Endothelial cell of umbilical vein (primary cell): ENCODE results near the gene BORCS5. TPM values are rescaled to one million over a fixed set of nuclear protein-coding genes. Genes with fewer than 3 reads are reported as not detected.

Source experiments
- BruUV-seq: library from RNA; stranded (reverse); fragments of 400-500 nt; replicated peaks from 2 replicates; lab custom pipeline; 2021; lab: Mats Ljungman, UMichigan
- CTCF ChIA-PET: fragments of 300-600, 350-600 bp; sonication (Branson Sonifier 250); formaldehyde crosslinking; loops from one replicate; lab custom pipeline; 2021; ENCODE audit warnings: antibody characterized with exemption, inconsistent platforms; lab: Charles Lee
- POLR2A ChIA-PET: fragments of 300-600, 350-600 bp; sonication (Branson Sonifier 250); formaldehyde crosslinking; loops from one replicate; lab custom pipeline; 2021; ENCODE audit warnings: antibody characterized with exemption, inconsistent platforms; lab: Charles Lee
- DNase-seq: peaks from one replicate; pipeline ENCODE4 v3.0.0-alpha.2; 2011; ENCODE audit warnings: low read depth, low spot score
- FAIRE-seq: peaks from 2 replicates; lab custom pipeline; 2011; peaks lifted over from hg19 to GRCh38; lab: Jason Lieb, UNC
- H2AFZ ChIP-seq: 2 replicates; pipeline ENCODE4 v1.6.0; 2012; ENCODE audit warnings: low read depth, low read length, control low read depth, inconsistent platforms
- H3K27ac ChIP-seq: 2 replicates; pipeline ENCODE4 v1.5.1; 2011; ENCODE audit warnings: low read depth, mild to moderate bottlenecking, control low read depth, low read length, moderate library complexity; ENCODE audit not compliant: insufficient read depth
- H3K27me3 ChIP-seq, 2 experiments: 2 replicates each; pipeline versions ENCODE4 v1.6.0 to v1.6.1; 2011; ENCODE audit warnings: low read length in 2 of 2, mixed read lengths in 1 of 2; ENCODE audit not compliant: control insufficient read depth in 2 of 2, insufficient read depth in 2 of 2
- H3K36me3 ChIP-seq, 2 experiments: 2 replicates in 1 of 2; 3 replicates in 1 of 2; pipeline ENCODE4 v1.5.1; 2011; ENCODE audit warnings: low read length in 2 of 2, mild to moderate bottlenecking in 1 of 2, moderate library complexity in 1 of 2; ENCODE audit not compliant: control insufficient read depth in 2 of 2, insufficient read depth in 2 of 2; ENCODE audit errors: extremely low read depth in 1 of 2
- H3K4me1 ChIP-seq: 3 replicates; pipeline ENCODE4 v1.5.1; 2011; ENCODE audit warnings: mild to moderate bottlenecking, low read length; ENCODE audit not compliant: control insufficient read depth, insufficient read depth; ENCODE audit errors: extremely low read depth
- H3K4me2 ChIP-seq: 2 replicates; pipeline ENCODE4 v1.6.1; 2011; ENCODE audit warnings: low read length, control low read depth, mixed read lengths; ENCODE audit not compliant: insufficient read depth
- H3K4me3 ChIP-seq, 3 experiments: fragments of 200-600 bp in 1 of 3; sonication (generic), shearing (Covaris generic) in 1 of 3; replicated peaks in 1 of 3; 2 replicates each; pipeline ENCODE4 v1.5.1; 2011 to 2016; ENCODE audit warnings: control low read depth in 3 of 3, low read length in 3 of 3, mild to moderate bottlenecking in 2 of 3, inconsistent platforms in 1 of 3, low read depth in 1 of 3, moderate library complexity in 1 of 3; ENCODE audit not compliant: insufficient read depth in 1 of 3
- H3K79me2 ChIP-seq: 2 replicates; pipeline ENCODE4 v1.6.0; 2012; ENCODE audit warnings: low read length, inconsistent platforms; ENCODE audit not compliant: control insufficient read depth, insufficient read depth
- H3K9ac ChIP-seq: replicated peaks from 2 replicates; pipeline ENCODE3; 2011; ENCODE audit warnings: low read length, control low read depth; ENCODE audit not compliant: insufficient read depth; ENCODE audit errors: extremely low read depth
- H3K9me1 ChIP-seq: replicated peaks from 3 replicates; pipeline ENCODE4 v1.6.0; 2011; ENCODE audit warnings: mild to moderate bottlenecking, low read length; ENCODE audit not compliant: control insufficient read depth, insufficient read depth; ENCODE audit errors: extremely low read depth
- H3K9me3 ChIP-seq: replicated peaks from 2 replicates; pipeline ENCODE4 v1.5.1; 2012; ENCODE audit warnings: low read length, inconsistent platforms; ENCODE audit not compliant: control insufficient read depth, insufficient read depth
- H4K20me1 ChIP-seq: replicated peaks from 2 replicates; pipeline ENCODE3; 2011; ENCODE audit warnings: mild to moderate bottlenecking, low read length; ENCODE audit not compliant: control insufficient read depth, insufficient read depth; ENCODE audit errors: extremely low read depth
- CTCF ChIP-seq, 2 donors: IDR thresholded peaks; 1 replicate in 1 of 2; 2 replicates in 1 of 2; pipeline ENCODE4 v1.5.1; 2011; ENCODE audit warnings: low read length in 2 of 2, mild to moderate bottlenecking in 2 of 2, moderate library complexity in 2 of 2, control low read depth in 1 of 2, inconsistent platforms in 1 of 2, low read depth in 1 of 2; ENCODE audit not compliant: insufficient read depth in 1 of 2; ENCODE audit errors: extremely low read depth in 1 of 2
- EZH2 ChIP-seq: IDR thresholded peaks from 2 replicates; pipeline ENCODE4 v1.6.1; 2012; ENCODE audit warnings: borderline replicate concordance, low read depth, mild to moderate bottlenecking, moderate library complexity, low read length, inconsistent platforms; ENCODE audit not compliant: severe bottlenecking
- FOS ChIP-seq: IDR thresholded peaks from 2 replicates; pipeline ENCODE4 v1.6.1; 2011; ENCODE audit warnings: mild to moderate bottlenecking, low read length, moderate library complexity, borderline replicate concordance; ENCODE audit not compliant: insufficient read depth
- GATA2 ChIP-seq: IDR thresholded peaks from 2 replicates; pipeline ENCODE4 v1.7.0; 2011; ENCODE audit warnings: low read depth, mild to moderate bottlenecking, moderate library complexity, mixed read lengths, low read length; ENCODE audit not compliant: insufficient read length, insufficient read depth
- JUN ChIP-seq: IDR thresholded peaks from 2 replicates; pipeline ENCODE4 v1.6.1; 2011; ENCODE audit warnings: borderline replicate concordance, low read depth; ENCODE audit not compliant: insufficient read length, insufficient read depth
- MYC ChIP-seq: IDR thresholded peaks from one replicate; pipeline ENCODE4 v1.6.1; 2011; ENCODE audit warnings: mild to moderate bottlenecking, low read depth, low read length
- POLR2A ChIP-seq: IDR thresholded peaks from 2 replicates; pipeline ENCODE4 v1.6.1; 2012; ENCODE audit warnings: low read depth, mild to moderate bottlenecking, control low read depth, low read length
- POLR2AphosphoS5 ChIP-seq: IDR thresholded peaks from 2 replicates; pipeline ENCODE4 v1.6.1; 2012; ENCODE audit warnings: low read depth, mild to moderate bottlenecking, control low read depth, low read length, moderate library complexity; ENCODE audit not compliant: insufficient read depth
- dilution Hi-C: fragments of 300-500 bp; cut with MboI; formaldehyde crosslinking; loops from one replicate; pipeline ENCODE4 v1.15.0; 2019; ENCODE audit warnings: low sequenced_read_pairs; ENCODE audit not compliant: extremely low pct_ligation_motif_present
- intact Hi-C: fragments of 100-400 bp; cut with micrococcal nuclease; formaldehyde crosslinking; loops from one replicate; pipeline ENCODE4 v1.10.0; 2022
- polyA plus RNA-seq, 4 experiments: library from polyadenylated mRNA; depleted of rRNA in 3 of 4; stranded (reverse) in 3 of 4; unstranded in 1 of 4; fragments of >200 nt; gene quantifications; 2 replicates each; pipeline versions ENCODE4 v1.2.1 to v1.2.3, GENCODE V29; 2011 to 2012; ENCODE audit warnings: missing spikeins in 1 of 4
- total RNA-seq: library from RNA; stranded (reverse); gene quantifications from 2 replicates; pipeline ENCODE4 v1.2.3, GENCODE V29; 2021
- TF ChIP-seq, protein P1 (sequence below): IDR thresholded peaks from 2 replicates; pipeline ENCODE4 v1.6.1; 2011; ENCODE audit not compliant: insufficient read depth, insufficient read length

BORCS5 gene
- total and polyA plus RNA-seq, 2 donors (not counting 3 experiments of a cell fraction or from before 2014, with no cell fraction given), result 8.3 to 10.5 TPM

DNA sequence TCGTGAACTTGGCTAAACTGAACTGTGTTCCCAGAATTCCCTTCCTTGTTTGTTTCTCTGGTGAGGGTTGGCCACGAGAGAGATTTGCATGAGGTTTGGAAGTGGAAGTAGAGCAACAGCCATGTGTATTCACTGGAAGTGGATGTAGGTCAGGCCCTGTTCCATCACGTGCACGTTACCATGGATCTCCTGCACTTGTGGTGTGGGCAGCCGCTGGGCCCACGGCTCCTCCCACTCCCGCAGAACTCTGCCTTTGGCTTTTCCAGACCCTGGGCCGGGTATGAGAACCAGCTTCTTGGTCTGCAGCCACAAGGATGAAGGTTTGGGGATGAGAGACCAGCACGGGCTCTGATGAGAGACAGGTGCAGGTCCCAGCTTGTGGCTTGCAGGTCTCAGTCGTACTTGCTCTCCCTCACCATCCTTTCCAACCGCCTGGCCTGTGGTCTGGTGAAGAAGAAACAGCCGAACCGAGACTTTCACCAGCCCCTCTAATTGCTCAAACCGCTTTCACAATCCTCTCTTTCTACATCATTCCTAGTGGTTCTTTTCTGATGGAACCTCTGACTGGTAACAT is 110.9 kb downstream of the BORCS5 start:
- Histone ChIP-seq H3K4me2 (no peak overlapping the region), H3K4me3 (no peak overlapping the region), H3K9me1 (no peaks in the 10 kb centered on the region), H3K36me3 (no peaks in the 10 kb centered on the region), H2AFZ (no peak overlapping the region), H3K9me3 (no peaks in the 10 kb centered on the region), H3K27me3 (no peaks in the 10 kb centered on the region), H3K79me2 (no peaks in the 10 kb centered on the region), H3K27ac (no peak overlapping the region), H4K20me1 (no peaks in the 10 kb centered on the region), H3K9ac (no peak overlapping the region), H3K4me1 (no peaks in the 10 kb centered on the region)
- intact Hi-C loops (no loop called here), dilution Hi-C loops (no loop called here)
- BruUV-seq, result no TSS peak
- ChIA-PET CTCF (interaction anchor here (1.0 kb wide), 1 partner anchor 11 kb away, joined by 3 read pairs; no protein-coding TSS in a partner anchor), POLR2A (no interaction called here)
- no peak for FAIRE-seq
- DNase-seq, result no peak
- TF ChIP-seq, protein P1, sequence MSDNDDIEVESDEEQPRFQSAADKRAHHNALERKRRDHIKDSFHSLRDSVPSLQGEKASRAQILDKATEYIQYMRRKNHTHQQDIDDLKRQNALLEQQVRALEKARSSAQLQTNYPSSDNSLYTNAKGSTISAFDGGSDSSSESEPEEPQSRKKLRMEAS, result no peak
- TF ChIP-seq EZH2 (no peak), GATA2 (no peak), POLR2A (no peak), POLR2AphosphoS5 (no peak), MYC (no peak), JUN (no peak), FOS (no peak), CTCF (IDR thresholded peaks at IDR 0.05; ENCODE audit: extremely low read depth in 1 of 2, insufficient read depth in 1 of 2, low read depth in 1 of 2, low read length in 2 of 2) (no peak)
